GM12878 (cell line): ENCODE measurements around the gene CSF1. TPM values are rescaled to one million over a fixed set of nuclear protein-coding genes. Genes with fewer than 3 reads are reported as not detected.

Source experiments
- ATAC-seq: fragments of 200-7000 bp; cut with Tn5 transposase; 3 replicates; pipeline ENCODE4 v1.9.1; 2020; ENCODE audit warnings: mild to moderate bottlenecking, moderate library complexity
- BruUV-seq: library from RNA; stranded (reverse); fragments of 400-500 nt; replicated peaks from 2 replicates; lab custom pipeline; 2021; lab: Mats Ljungman, UMichigan
- CTCF ChIA-PET: fragments of 300-600 bp; sonication (Branson Sonifier 250); formaldehyde crosslinking; extraction: SDS; loops from one replicate; lab custom pipeline; 2021; ENCODE audit warnings: inconsistent platforms; lab: Yijun Ruan, JAX
- POLR2A ChIA-PET: fragments of 350-600 bp; formaldehyde crosslinking; extraction: SDS; loops from one replicate; lab custom pipeline; 2021; ENCODE audit warnings: inconsistent platforms; lab: Charles Lee
- RAD21 ChIA-PET: fragments of 300-600 bp; sonication (Branson Sonifier 250); formaldehyde crosslinking; loops from one replicate; lab custom pipeline; 2023; ENCODE audit warnings: antibody characterized with exemption; ENCODE audit not compliant: unreplicated experiment; lab: Charles Lee
- SMC1A ChIA-PET: fragments of 300-600 bp; sonication (Branson Sonifier 250); formaldehyde crosslinking; loops from one replicate; lab custom pipeline; 2023; ENCODE audit not compliant: unreplicated experiment, uncharacterized antibody; lab: Charles Lee
- DNase-seq: peaks from one replicate; pipeline ENCODE4 v3.0.0-alpha.2; 2011; ENCODE audit warnings: low read depth, low spot score
- FAIRE-seq: peaks from 3 replicates; lab custom pipeline; 2011; peaks lifted over from hg19 to GRCh38; lab: Jason Lieb, UNC
- H2AFZ ChIP-seq: 2 replicates; pipeline ENCODE4 v1.6.0; 2011; ENCODE audit warnings: low read depth, low read length, control low read depth; ENCODE audit not compliant: control insufficient read depth
- H3K27ac ChIP-seq: 2 replicates; pipeline ENCODE4 v1.5.1; 2011; ENCODE audit warnings: control low read depth; ENCODE audit not compliant: control insufficient read depth, insufficient read depth
- H3K27me3 ChIP-seq, 2 experiments: replicated peaks in 1 of 2; 2 replicates each; pipeline versions ENCODE4 v1.6.0 to v1.6.1; 2011; ENCODE audit warnings: low read length in 1 of 2; ENCODE audit not compliant: control insufficient read depth in 2 of 2, insufficient read depth in 2 of 2
- H3K36me3 ChIP-seq, 2 experiments: 2 replicates each; pipeline ENCODE4 v1.5.1; 2011; ENCODE audit warnings: low read length in 1 of 2; ENCODE audit not compliant: control insufficient read depth in 2 of 2, insufficient read depth in 2 of 2
- H3K4me1 ChIP-seq: 2 replicates; pipeline ENCODE4 v1.6.1; 2011; ENCODE audit warnings: mild to moderate bottlenecking, low read length, moderate library complexity, mixed read lengths; ENCODE audit not compliant: control insufficient read depth, insufficient read depth
- H3K4me2 ChIP-seq: 2 replicates; pipeline ENCODE4 v1.6.0; 2011; ENCODE audit warnings: control low read depth; ENCODE audit not compliant: control insufficient read depth, insufficient read depth
- H3K4me3 ChIP-seq: fragments of 200-600 bp; sonication (generic); 2 replicates; pipeline ENCODE4 v1.5.1; 2016
- H3K79me2 ChIP-seq: 2 replicates; pipeline ENCODE4 v1.6.0; 2011; ENCODE audit warnings: low read length; ENCODE audit not compliant: control insufficient read depth, insufficient read depth
- H3K9ac ChIP-seq: 2 replicates; pipeline ENCODE4 v1.8.0; 2011; ENCODE audit warnings: low read length, control low read depth, mixed read lengths; ENCODE audit not compliant: control insufficient read depth, insufficient read depth
- H3K9me3 ChIP-seq: replicated peaks from 3 replicates; pipeline ENCODE4 v1.5.1; 2011; ENCODE audit warnings: mild to moderate bottlenecking, low read length; ENCODE audit not compliant: control insufficient read depth, insufficient read depth
- H4K20me1 ChIP-seq: 2 replicates; pipeline ENCODE4 v1.6.0; 2011; ENCODE audit not compliant: control insufficient read depth, insufficient read depth
- BHLHE40 ChIP-seq, 2 experiments: fragments of 450-650 bp in 1 of 2; IDR thresholded peaks; 2 replicates each; pipeline ENCODE4 v1.6.1; 2011 to 2017; ENCODE audit warnings: low read depth in 2 of 2, borderline replicate concordance in 1 of 2, improper control_type of control experiment in 1 of 2, low read length in 1 of 2, mild to moderate bottlenecking in 1 of 2
- MYB ChIP-seq: fragments of 150-350 bp; IDR thresholded peaks from 2 replicates; pipeline ENCODE4 v1.6.1; 2014; ENCODE audit warnings: mild to moderate bottlenecking, low read depth, low read length, borderline replicate concordance
- NFYA ChIP-seq: IDR thresholded peaks from 2 replicates; pipeline ENCODE4 v1.6.1; 2011; ENCODE audit warnings: low read depth, mild to moderate bottlenecking, low read length, improper control_type of control experiment, borderline replicate concordance
- RAD21 ChIP-seq: IDR thresholded peaks from 2 replicates; pipeline ENCODE4 v1.6.1; 2011; ENCODE audit warnings: mild to moderate bottlenecking, low read depth, low read length, moderate library complexity; ENCODE audit not compliant: insufficient read depth
- RELA ChIP-seq: fragments of 450-650 bp; IDR thresholded peaks from 2 replicates; pipeline ENCODE4 v1.8.0; 2014; ENCODE audit warnings: borderline replicate concordance; ENCODE audit not compliant: partially characterized antibody
- REST ChIP-seq: IDR thresholded peaks from 2 replicates; pipeline ENCODE4 v1.6.1; 2012; ENCODE audit warnings: mild to moderate bottlenecking, low read depth, low read length
- SMARCA5 ChIP-seq: fragments of 450-650 bp; IDR thresholded peaks from 2 replicates; pipeline ENCODE4 v1.6.1; 2017; ENCODE audit warnings: mild to moderate bottlenecking
- SREBF2 ChIP-seq: IDR thresholded peaks from 2 replicates; pipeline ENCODE4 v1.6.1; 2012; ENCODE audit warnings: mild to moderate bottlenecking, low read length
- TAF1 ChIP-seq: IDR thresholded peaks from 2 replicates; pipeline ENCODE4 v1.6.1; 2011; ENCODE audit warnings: mild to moderate bottlenecking, low read depth, low read length, borderline replicate concordance
- TCF12 ChIP-seq: IDR thresholded peaks from 2 replicates; pipeline ENCODE4 v1.6.1; 2011; ENCODE audit warnings: low read depth, mild to moderate bottlenecking, low read length
- ZBTB33 ChIP-seq: fragments of 450-650 bp; IDR thresholded peaks from 2 replicates; pipeline ENCODE4 v1.6.1; 2017; ENCODE audit warnings: mild to moderate bottlenecking
- ZNF217 ChIP-seq: fragments of 450-650 bp; IDR thresholded peaks from 2 replicates; pipeline ENCODE4 v1.6.1; 2017; ENCODE audit warnings: antibody characterized with exemption, mild to moderate bottlenecking
- WGBS: methylation state at CpG from one replicate; pipeline ENCODE4 v1.1.6; 2016; ENCODE audit warnings: low lambda C conversion rate; ENCODE audit not compliant: insufficient replicate concordance, insufficient coverage; ENCODE audit errors: missing lambda C conversion rate; 5-methylcytosine and 5-hydroxymethylcytosine counted together
- in situ Hi-C: fragments of 300-500 bp; cut with MboI; formaldehyde crosslinking; loops from 9 replicates; pipeline ENCODE4 v1.14.3; 2018; ENCODE audit warnings: mixed read lengths
- intact Hi-C: fragments of 100-400 bp; cut with micrococcal nuclease; formaldehyde crosslinking; loops from one replicate; pipeline ENCODE4 v1.14.2; 2022; ENCODE audit not compliant: unreplicated experiment
- polyA plus RNA-seq, 11 experiments: library from polyadenylated mRNA; depleted of rRNA in 4 of 11; unstranded in 6 of 11; stranded (reverse) in 5 of 11; fragments of >200 nt; fragmentation: Nextera tagmentation in 4 of 11; fragmentation: Illumina TruSeq in 1 of 11; extraction: Ambion mirVana in 4 of 11; extraction: Trizol in 1 of 11; gene quantifications; 1 replicate in 1 of 11; 2 replicates in 10 of 11; pipeline versions ENCODE4 v1.2.1 to v1.2.3, GENCODE V29; 2011 to 2016; ENCODE audit warnings: inconsistent platforms in 2 of 11, missing spikeins in 2 of 11, low read depth in 1 of 11
- total RNA-seq, 4 experiments: library from RNA; depleted of rRNA in 3 of 4; stranded (reverse); fragments of >200 nt in 3 of 4; fragmentation: Illumina TruSeq in 1 of 4; extraction: Trizol in 1 of 4; gene quantifications; 2 replicates each; pipeline versions ENCODE4 v1.2.1 to v1.2.3, GENCODE V29; 2013 to 2021

The CSF1 gene
- total and polyA plus RNA-seq, 10 of the 15 experiments (the other 5 are each of a cell fraction or from before 2014, with no cell fraction given), result 1.2 to 32.4 (median 13.0) TPM

GRCh38 chr1:109927356-109927755 lies 16.7 kb downstream of the CSF1 start (continued):
- no peak for TF ChIP-seq REST

DNA sequence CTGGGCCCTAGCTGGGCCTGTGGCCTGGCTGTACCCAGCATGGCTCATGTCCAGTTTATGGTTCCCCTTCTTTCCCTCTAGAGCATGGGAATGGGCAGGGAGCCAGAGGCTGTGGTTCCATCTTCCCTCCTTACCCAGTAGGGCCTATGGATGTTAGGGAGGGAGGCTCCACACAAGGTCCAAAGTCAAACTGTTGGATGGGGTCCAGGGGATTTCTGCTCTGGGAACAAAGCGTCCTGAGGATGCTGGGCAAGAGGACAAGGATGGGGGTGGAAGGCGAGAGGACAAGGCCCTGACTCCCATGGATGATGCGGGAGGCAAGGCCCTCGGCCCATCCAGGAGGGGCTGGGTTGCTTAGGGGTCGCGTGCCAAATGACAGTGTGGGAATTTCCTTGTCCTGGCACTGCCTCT lies 17.3 kb downstream of the CSF1 start:
- Histone ChIP-seq H3K4me1 (no peaks in the 10 kb centered on the region), H3K36me3 (peaks cover 6 to 12% of the 10 kb centered on the region in 2 experiments; a peak in 3 of 4 replicates), H4K20me1 (no peaks in the 10 kb centered on the region; the same call in 1 of the 2 replicates), H3K79me2 (no peaks in the 10 kb centered on the region), H2AFZ (no peak overlapping the region), H3K9me3 (no peaks in the 10 kb centered on the region), H3K4me3 (no peak overlapping the region), H3K27me3 (no peaks in the 10 kb centered on the region), H3K27ac (no peak overlapping the region), H3K4me2 (no peak overlapping the region), H3K9ac (no peak overlapping the region)
- DNase-seq (no peak), ATAC-seq (no peak), FAIRE-seq (no peak)
- SMC1A ChIA-PET, result interaction anchor here (2.2 kb wide), 1 partner anchor 56 kb away, joined by 7 read pairs; the partner anchor contains the start of gene AHCYL1
- intact Hi-C loops, result no loop called here
- no TSS peak for BruUV-seq
- CTCF ChIA-PET, result no interaction called here
- POLR2A ChIA-PET, result no interaction called here
- 92% methylated on average over 6 of the region's 6 CpGs for WGBS
- in situ Hi-C loops, result no loop called here
- RAD21 ChIA-PET, result no interaction called here
- TF ChIP-seq TCF12 (no peak), BHLHE40 (IDR thresholded peaks at IDR 0.05; ENCODE audit: borderline replicate concordance in 1 of 2, low read depth in 2 of 2, low read length in 1 of 2) (no peak), MYB (no peak), ZBTB33 (no peak), TAF1 (no peak), REST (no peak), RELA (no peak), RAD21 (no peak), SMARCA5 (no peak), NFYA (no peak), SREBF2 (no peak), ZNF217 (no peak)
